K562 (cell line): ENCODE results near the gene HIPK2.

Source experiments
- ATF3 ChIP-seq, 2 experiments: fragments of 450-650 bp in 1 of 2; sonication (generic) in 1 of 2; formaldehyde crosslinking in 1 of 2; IDR thresholded peaks in 1 of 2; conservative IDR thresholded peaks in 1 of 2; 2 replicates each; pipeline versions ENCODE4 v1.6.1 to v1.8.1; 2016 to 2023; ENCODE audit warnings: mild to moderate bottlenecking in 2 of 2, moderate library complexity in 2 of 2, inconsistent platforms in 1 of 2, missing genetic modification reagents in 1 of 2
- BHLHE40 ChIP-seq: IDR thresholded peaks from 2 replicates; pipeline ENCODE4 v1.6.1; 2011; ENCODE audit warnings: low read length, improper control_type of control experiment
- CBX8 ChIP-seq: fragments of 200-600 bp; sonication (generic); IDR thresholded peaks from 2 replicates; pipeline ENCODE4 v1.6.1; 2012; ENCODE audit warnings: borderline replicate concordance, mixed run types, low read depth, mild to moderate bottlenecking, moderate library complexity, mixed read lengths, low read length, control low read depth, inconsistent platforms; ENCODE audit not compliant: poor library complexity, severe bottlenecking; ENCODE audit errors: extremely low read depth
- CREB1 ChIP-seq, 2 experiments: sonication (generic) in 1 of 2; formaldehyde crosslinking in 1 of 2; IDR thresholded peaks; 2 replicates each; pipeline versions ENCODE4 v1.6.1 to v1.8.0; 2012 to 2022; ENCODE audit warnings: inconsistent platforms in 1 of 2, mild to moderate bottlenecking in 1 of 2, missing genetic modification reagents in 1 of 2, moderate library complexity in 1 of 2
- CTCF ChIP-seq, 3 experiments: IDR thresholded peaks in 2 of 3; conservative IDR thresholded peaks in 1 of 3; 2 replicates each; pipeline ENCODE4 v1.5.1; 2011 to 2012; ENCODE audit warnings: low read length in 3 of 3, mild to moderate bottlenecking in 3 of 3, control low read depth in 2 of 3, improper control_type of control experiment in 1 of 3, inconsistent platforms in 1 of 3, low read depth in 1 of 3, mixed read lengths in 1 of 3, moderate library complexity in 1 of 3; ENCODE audit not compliant: insufficient read depth in 2 of 3
- FOXK2 ChIP-seq, 2 experiments: fragments of 450-650 bp; IDR thresholded peaks in 1 of 2; conservative IDR thresholded peaks in 1 of 2; 2 replicates each; pipeline ENCODE4 v1.6.1; 2016; ENCODE audit warnings: low read depth in 2 of 2, mild to moderate bottlenecking in 1 of 2
- GABPA ChIP-seq: fragments of 200-800 bp; sonication (Bioruptor generic); conservative IDR thresholded peaks from 2 replicates; pipeline ENCODE4 v1.6.1; 2016; ENCODE audit warnings: low read depth, missing genetic modification characterization, missing compliant biosample characterization
- MAFF ChIP-seq: IDR thresholded peaks from 2 replicates; pipeline ENCODE4 v1.6.1; 2012; ENCODE audit warnings: low read length, improper control_type of control experiment
- RBM34 ChIP-seq: fragments of 200-400 bp; formaldehyde crosslinking; IDR thresholded peaks from 2 replicates; pipeline ENCODE4 v1.6.1; 2018; ENCODE audit warnings: low read length, borderline replicate concordance; ENCODE audit not compliant: insufficient read depth
- SIN3A ChIP-seq, 2 experiments: fragments of 150-350 bp in 1 of 2; IDR thresholded peaks; 2 replicates each; pipeline ENCODE4 v1.6.1; 2011 to 2016; ENCODE audit warnings: borderline replicate concordance in 2 of 2, low read depth in 2 of 2, low read length in 2 of 2, mild to moderate bottlenecking in 2 of 2, moderate library complexity in 2 of 2; ENCODE audit not compliant: control insufficient read depth in 1 of 2
- TAF1 ChIP-seq: IDR thresholded peaks from 2 replicates; pipeline ENCODE4 v1.6.1; 2011; ENCODE audit warnings: mild to moderate bottlenecking, low read length, moderate library complexity; ENCODE audit not compliant: insufficient read depth, control insufficient read depth, severe bottlenecking; ENCODE audit errors: extremely low read depth
- ZNF274 ChIP-seq: IDR thresholded peaks from 2 replicates; pipeline ENCODE4 v1.6.1; 2011; ENCODE audit warnings: low read depth, mild to moderate bottlenecking, low read length, moderate library complexity, borderline replicate concordance

- TF ChIP-seq GABPA (tag) (no peak), BHLHE40 (no peak), TAF1 (no peak), SIN3A (IDR thresholded peaks at IDR 0.05; ENCODE audit: borderline replicate concordance in 2 of 2, control insufficient read depth in 1 of 2, low read depth in 2 of 2, low read length in 2 of 2) (no peak), CTCF (IDR thresholded peaks at IDR 0.05 in 2 of 3, conservative IDR thresholded peaks at IDR 0.05 in 1 of 3; ENCODE audit: insufficient read depth in 2 of 3, low read depth in 1 of 3, low read length in 3 of 3) (no peak), CREB1 (IDR thresholded peaks at IDR 0.05) (no peak), CREB1 (CRISPR knock-in tag; IDR thresholded peaks at IDR 0.05) (no peak), MAFF (no peak), ATF3 (IDR thresholded peaks at IDR 0.05) (no peak), ATF3 (CRISPR knock-in tag; conservative IDR thresholded peaks at IDR 0.05) (no peak), CBX8 (no peak), FOXK2 (conservative IDR thresholded peaks at IDR 0.05 in 1 of 2, IDR thresholded peaks at IDR 0.05 in 1 of 2; ENCODE audit: low read depth in 2 of 2) (no peak), RBM34 (no peak), ZNF274 (no peak)
Observed at GRCh38 chr7:139743267-139743966, 34.4 kb downstream of the HIPK2 start.
